Right renal pelvis (tissue), 4 donors: ENCODE data around the gene MTNR1B. TPM values are rescaled to one million over a fixed set of nuclear protein-coding genes. Genes with fewer than 3 reads are reported as not detected.

Source experiments
- polyA plus RNA-seq, 4 donors: library from polyadenylated mRNA; unstranded; fragments of 120-200 nt; gene quantifications; one replicate each; pipeline ENCODE4 v1.2.1, GENCODE V29; 2013; ENCODE audit not compliant: insufficient read length in 4 of 4

Gene MTNR1B
- polyA plus RNA-seq, 4 donors = not detected

Other genes starting within 250 kb of the MTNR1B start
- 10 to 100 TPM; 18.7 to 21.1 (median 20.8) TPM for gene SLC36A4, start 228.3 kb downstream of the MTNR1B start, polyA plus RNA-seq